CD4-positive, alpha-beta memory T cell (primary cell): Measurements from ENCODE around the gene SLC15A3. TPM values are rescaled to one million over a fixed set of nuclear protein-coding genes. Genes with fewer than 3 reads are reported as not detected.
"Not testable (repeated sequence)": the region's sequence is repeated elsewhere in the genome, so short reads cannot be mapped to it uniquely, and the experiment has no call there.

ENCODE experiments used
- CTCF ChIA-PET: fragments of 350-600 bp; sonication (Branson Sonifier 250); formaldehyde crosslinking; loops from one replicate; lab custom pipeline; 2021; ENCODE audit warnings: inconsistent platforms; ENCODE audit not compliant: partially characterized antibody; lab: Charles Lee
- POLR2A ChIA-PET: fragments of 350-600 bp; sonication (Branson Sonifier 250); formaldehyde crosslinking; loops from one replicate; lab custom pipeline; 2021; ENCODE audit not compliant: partially characterized antibody; lab: Charles Lee
- DNase-seq, 5 donors: peaks; one replicate each; pipeline versions ENCODE4 v3.0.0 to v3.0.0-alpha.2; 2020 to 2022; ENCODE audit warnings: mixed read lengths in 1 of 5
- H3K27ac ChIP-seq: one replicate; pipeline ENCODE4 v1.7.0; 2013; ENCODE audit warnings: low read depth, low read length
- H3K27me3 ChIP-seq: 2 replicates; pipeline ENCODE4 v1.7.0; 2013; ENCODE audit warnings: mild to moderate bottlenecking, low read length, moderate library complexity; ENCODE audit not compliant: insufficient read depth
- H3K36me3 ChIP-seq: 2 replicates; pipeline ENCODE4 v1.7.0; 2013; ENCODE audit warnings: mild to moderate bottlenecking, low read length, moderate library complexity; ENCODE audit not compliant: insufficient read depth
- H3K4me1 ChIP-seq: 2 replicates; pipeline ENCODE4 v1.7.0; 2013; ENCODE audit warnings: mild to moderate bottlenecking, low read length, moderate library complexity; ENCODE audit not compliant: insufficient read depth
- H3K4me3 ChIP-seq, 2 donors: one replicate each; pipeline ENCODE4 v1.7.0; 2013; ENCODE audit warnings: low read length in 2 of 2, mild to moderate bottlenecking in 1 of 2
- H3K9me3 ChIP-seq, 2 donors: one replicate each; pipeline ENCODE4 v1.7.0; 2013; ENCODE audit warnings: low read length in 2 of 2, control low read depth in 1 of 2; ENCODE audit not compliant: control insufficient read depth in 1 of 2
- H3K27ac Mint-ChIP-seq, 7 donors: one replicate each; pipeline ENCODE4 v1.8.0; 2020 to 2021; ENCODE audit warnings: mixed read lengths in 7 of 7, mild to moderate bottlenecking in 6 of 7, inconsistent platforms in 3 of 7, moderate library complexity in 3 of 7
- H3K27me3 Mint-ChIP-seq, 2 donors: one replicate each; pipeline ENCODE4 v1.8.0; 2020 to 2021; ENCODE audit warnings: mixed read lengths in 2 of 2
- H3K36me3 Mint-ChIP-seq, 2 donors: one replicate each; pipeline ENCODE4 v1.8.0; 2020 to 2021; ENCODE audit warnings: mixed read lengths in 2 of 2, inconsistent platforms in 1 of 2, mild to moderate bottlenecking in 1 of 2
- H3K4me1 Mint-ChIP-seq, 4 donors: one replicate each; pipeline ENCODE4 v1.8.0; 2020 to 2021; ENCODE audit warnings: mixed read lengths in 4 of 4, mild to moderate bottlenecking in 1 of 4
- H3K4me3 Mint-ChIP-seq, 8 donors: one replicate each; pipeline ENCODE4 v1.8.0; 2020 to 2021; ENCODE audit warnings: mixed read lengths in 8 of 8, mild to moderate bottlenecking in 7 of 8, moderate library complexity in 6 of 8, inconsistent platforms in 3 of 8
- H3K9me3 Mint-ChIP-seq, 8 donors: one replicate each; pipeline ENCODE4 v1.8.0; 2020 to 2021; ENCODE audit warnings: mixed read lengths in 8 of 8, mild to moderate bottlenecking in 5 of 8, inconsistent platforms in 3 of 8, moderate library complexity in 1 of 8
- intact Hi-C: fragments of 100-400 bp; cut with micrococcal nuclease; formaldehyde crosslinking; loops from one replicate; pipeline ENCODE4 v1.15.1; 2023
- polyA plus RNA-seq, 2 donors: library from polyadenylated mRNA; unstranded; fragments of 300-500 nt; fragmentation: Illumina TruSeq; gene quantifications; one replicate each; pipeline ENCODE4 v1.2.3, GENCODE V29; 2021
- total RNA-seq, 2 experiments: library from RNA; stranded (reverse); gene quantifications; one replicate each; pipeline ENCODE4 v1.2.3, GENCODE V29; 2021

Gene SLC15A3
- total and polyA plus RNA-seq, 4 experiments from 2014 or later, result 0.29 to 5.4 (median 4.6) TPM; not detected in 1

GRCh38 chr11:60978546-60979380 lies 26.8 kb upstream of the SLC15A3 start:
- no peaks in the 10 kb centered on the region for H3K27me3 Mint-ChIP-seq
- ChIA-PET POLR2A (interaction anchor here (1.1 to 7.9 kb wide), 16 partner anchors 11 to 151 kb away, joined by 3 to 133 read pairs (median 6); partner anchors contain the start of gene CD5), CTCF (interaction anchor here (0.8 to 2.2 kb wide), 9 partner anchors 9 to 150 kb away, joined by 3 to 10 read pairs (median 4); no protein-coding TSS in a partner anchor)
- peaks cover 55 to 98% (median 77%) of the 10 kb centered on the region in 4 donors for H3K4me1 Mint-ChIP-seq
- peaks cover 54 to 80% of the 10 kb centered on the region in 2 donors for H3K36me3 Mint-ChIP-seq
- intact Hi-C loops, result no loop called here
- peaks cover 91% of the 10 kb centered on the region for H3K4me1 ChIP-seq
- H3K27ac ChIP-seq, result peak overlapping the region; percentile 92
- peak overlapping the region; percentile 88 to 100 (median 97) for H3K27ac Mint-ChIP-seq
- no peaks in the 10 kb centered on the region for H3K9me3 Mint-ChIP-seq
- DNase-seq, result peak; percentile 49 to 82 (median 52)
- peak overlapping the region in 1 of 2 donors; percentile 28 for H3K4me3 ChIP-seq
- no peaks in the 10 kb centered on the region for H3K9me3 ChIP-seq
- peaks cover 19% of the 10 kb centered on the region for H3K36me3 ChIP-seq
- H3K4me3 Mint-ChIP-seq, result peak overlapping the region; percentile 81 to 98 (median 86)
- no peaks in the 10 kb centered on the region for H3K27me3 ChIP-seq

DNA sequence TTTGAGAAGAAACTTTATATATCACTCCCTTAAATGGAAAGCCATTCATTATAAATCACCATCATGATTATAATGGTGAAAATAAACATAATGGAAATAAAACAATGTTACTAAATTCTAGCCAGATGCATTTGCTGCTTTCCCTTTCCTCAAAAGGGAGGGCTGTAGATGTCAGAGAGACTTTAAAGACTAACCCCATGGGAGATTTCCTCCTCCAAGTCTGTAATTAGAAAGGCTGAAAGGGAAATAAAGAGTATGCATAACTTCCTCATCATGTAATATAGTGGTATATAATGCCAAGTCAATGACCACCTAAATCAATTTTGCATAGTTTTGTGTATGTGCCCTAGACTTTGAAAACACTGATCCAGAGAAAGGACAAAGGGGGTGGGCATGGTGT lies 25.9 kb upstream of the SLC15A3 start:
- DNase-seq, result no peak
- Histone ChIP-seq H3K9me3 (no peaks in the 10 kb centered on the region), H3K4me1 (peaks cover 81% of the 10 kb centered on the region), H3K27ac (peak overlapping the region; percentile 92), H3K36me3 (peaks cover 20% of the 10 kb centered on the region), H3K4me3 (no peak overlapping the region), H3K27me3 (no peaks in the 10 kb centered on the region)
- Mint-ChIP-seq H3K4me1 (peaks cover 48 to 95% (median 70%) of the 10 kb centered on the region in 4 donors), H3K27ac (peak overlapping the region; percentile 88 to 100 (median 97)), H3K27me3 (no peaks in the 10 kb centered on the region), H3K9me3 (no peaks in the 10 kb centered on the region), H3K36me3 (peaks cover 54 to 80% of the 10 kb centered on the region in 2 donors), H3K4me3 (peak overlapping the region; percentile 77 to 98 (median 86))
- ChIA-PET CTCF (interaction anchor here (1.1 to 1.9 kb wide), 4 partner anchors 14 to 65 kb away, joined by 3 to 10 read pairs (median 6); no protein-coding TSS in a partner anchor), POLR2A (interaction anchor here (1.1 to 7.9 kb wide), 12 partner anchors 43 to 151 kb away, joined by 3 to 133 read pairs (median 8); partner anchors contain the start of gene CD5)
- intact Hi-C loops, result no loop called here

DNA sequence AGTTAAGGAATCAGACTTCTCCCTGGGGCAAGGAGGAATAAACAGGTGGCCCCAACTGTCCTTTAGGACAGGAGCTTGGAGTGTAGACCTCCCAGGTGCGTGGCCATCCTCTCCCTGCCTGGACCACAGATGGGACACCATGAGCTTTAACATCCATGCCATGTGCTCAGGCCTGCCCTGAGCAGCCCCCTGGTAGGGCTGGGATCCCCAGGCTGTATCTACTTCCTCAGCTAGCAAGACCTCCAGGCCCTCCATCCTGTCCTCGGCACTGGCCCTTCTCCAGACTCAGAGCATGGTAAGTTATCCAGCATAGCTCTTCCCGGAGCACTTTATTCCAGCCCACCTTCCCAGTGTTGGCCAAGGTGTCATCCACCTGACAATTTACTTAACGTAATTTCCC lies 25.2 kb upstream of the SLC15A3 start:
- Histone ChIP-seq H3K4me3 (no peak overlapping the region), H3K27me3 (no peaks in the 10 kb centered on the region), H3K4me1 (peaks cover 75% of the 10 kb centered on the region), H3K9me3 (no peaks in the 10 kb centered on the region), H3K36me3 (peaks cover 20% of the 10 kb centered on the region), H3K27ac (peak overlapping the region; percentile 92)
- H3K27me3 Mint-ChIP-seq, result no peaks in the 10 kb centered on the region
- DNase-seq, result no peak
- ChIA-PET CTCF (interaction anchor here (0.8 to 1.7 kb wide), 8 partner anchors 14 to 135 kb away, joined by 3 to 10 read pairs (median 3); no protein-coding TSS in a partner anchor), POLR2A (interaction anchor here (0.8 to 7.9 kb wide), 16 partner anchors 39 to 153 kb away, joined by 3 to 133 read pairs (median 6); partner anchors contain the start of gene CD5)
- H3K4me3 Mint-ChIP-seq, result peak overlapping the region; percentile 77 to 98 (median 86)
- H3K9me3 Mint-ChIP-seq, result no peaks in the 10 kb centered on the region
- peaks cover 57 to 80% of the 10 kb centered on the region in 2 donors for H3K36me3 Mint-ChIP-seq
- peaks cover 42 to 89% (median 64%) of the 10 kb centered on the region in 4 donors for H3K4me1 Mint-ChIP-seq
- H3K27ac Mint-ChIP-seq, result peak overlapping the region; percentile 88 to 100 (median 97)
- intact Hi-C loops, result no loop called here

DNA sequence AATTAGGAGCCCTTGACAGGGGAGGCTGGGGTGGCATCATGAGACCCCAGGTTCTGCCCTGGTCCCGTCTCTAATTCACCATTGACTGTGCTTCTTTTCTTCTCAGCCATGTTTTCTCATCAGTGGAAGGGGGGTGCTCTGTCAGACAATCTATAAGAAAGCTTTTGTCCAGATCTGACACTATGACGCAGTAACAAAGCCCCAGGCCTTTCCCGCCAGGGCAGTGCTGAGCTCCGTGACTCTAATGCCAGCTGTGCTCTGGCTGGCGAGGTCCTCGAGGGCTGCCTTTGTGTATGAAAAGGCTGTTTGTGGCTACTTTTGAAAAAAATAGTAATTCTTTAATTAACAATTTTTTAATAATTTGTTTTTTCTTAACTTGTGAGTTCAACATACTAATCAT lies 22.8 kb upstream of the SLC15A3 start:
- Mint-ChIP-seq H3K4me1 (peaks cover 45 to 81% (median 59%) of the 10 kb centered on the region in 4 donors), H3K27ac (peak overlapping the region; percentile 88 to 98 (median 96)), H3K9me3 (peaks cover 0 to 2% (median 0%) of the 10 kb centered on the region in 8 donors), H3K36me3 (peaks cover 45 to 67% of the 10 kb centered on the region in 2 donors), H3K27me3 (no peaks in the 10 kb centered on the region), H3K4me3 (peak overlapping the region; percentile 93 to 98 (median 96))
- CTCF ChIA-PET, result interaction anchor here (1.5 kb wide), 1 partner anchor 117 kb away, joined by 3 read pairs; no protein-coding TSS in a partner anchor
- intact Hi-C loops, result no loop called here
- Histone ChIP-seq H3K27ac (peak overlapping the region; percentile 92), H3K36me3 (peaks cover 14% of the 10 kb centered on the region), H3K4me1 (peaks cover 67% of the 10 kb centered on the region), H3K27me3 (no peaks in the 10 kb centered on the region), H3K9me3 (no peaks in the 10 kb centered on the region), H3K4me3 (peak overlapping the region; percentile 92 to 99)
- POLR2A ChIA-PET, result interaction anchor here (0.8 to 3.4 kb wide), 6 partner anchors 63 to 154 kb away, joined by 3 to 11 read pairs (median 4); no protein-coding TSS in a partner anchor
- DNase-seq, result no peak

DNA sequence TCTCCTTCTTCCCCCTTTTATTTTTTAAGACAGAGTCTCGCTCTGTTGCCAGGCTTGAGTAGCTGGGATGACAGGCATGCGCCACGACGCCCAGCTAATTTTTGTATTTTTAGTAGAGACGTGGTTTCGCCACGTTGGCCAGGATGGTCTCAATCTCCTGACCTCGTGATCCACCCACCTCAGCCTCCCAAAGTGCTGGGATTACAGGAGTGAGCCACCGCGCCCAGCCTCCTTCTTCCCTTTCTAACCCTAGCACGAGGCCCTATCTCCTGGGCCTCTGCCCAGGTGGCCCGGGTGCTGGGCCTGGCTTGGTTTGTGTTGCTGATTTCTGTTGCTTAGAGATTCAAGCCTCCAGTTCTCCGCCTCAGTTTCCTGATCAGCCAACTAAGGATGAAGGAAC lies 22.3 kb upstream of the SLC15A3 start:
- peak overlapping the region; percentile 92 to 99 for H3K4me3 ChIP-seq
- ChIA-PET CTCF (interaction anchor here (1.5 kb wide), 1 partner anchor 117 kb away, joined by 3 read pairs; no protein-coding TSS in a partner anchor), POLR2A (interaction anchor here (1.0 to 1.5 kb wide), 3 partner anchors 32 to 80 kb away, joined by 3 to 4 read pairs (median 3); no protein-coding TSS in a partner anchor)
- H3K4me1 Mint-ChIP-seq, result peaks cover 43 to 77% (median 57%) of the 10 kb centered on the region in 4 donors
- H3K4me3 Mint-ChIP-seq, result peak overlapping the region; percentile 93 to 98 (median 96)
- peak overlapping the region; percentile 88 to 98 (median 96) for H3K27ac Mint-ChIP-seq
- DNase-seq, H3K27me3 ChIP-seq, intact Hi-C loops, H3K9me3 Mint-ChIP-seq, H3K27me3 Mint-ChIP-seq, H3K9me3 ChIP-seq: not testable (repeated sequence)
- peak overlapping the region; percentile 92 for H3K27ac ChIP-seq
- peaks cover 14% of the 10 kb centered on the region for H3K36me3 ChIP-seq
- peaks cover 63% of the 10 kb centered on the region for H3K4me1 ChIP-seq
- H3K36me3 Mint-ChIP-seq, result peaks cover 45 to 65% of the 10 kb centered on the region in 2 donors

DNA sequence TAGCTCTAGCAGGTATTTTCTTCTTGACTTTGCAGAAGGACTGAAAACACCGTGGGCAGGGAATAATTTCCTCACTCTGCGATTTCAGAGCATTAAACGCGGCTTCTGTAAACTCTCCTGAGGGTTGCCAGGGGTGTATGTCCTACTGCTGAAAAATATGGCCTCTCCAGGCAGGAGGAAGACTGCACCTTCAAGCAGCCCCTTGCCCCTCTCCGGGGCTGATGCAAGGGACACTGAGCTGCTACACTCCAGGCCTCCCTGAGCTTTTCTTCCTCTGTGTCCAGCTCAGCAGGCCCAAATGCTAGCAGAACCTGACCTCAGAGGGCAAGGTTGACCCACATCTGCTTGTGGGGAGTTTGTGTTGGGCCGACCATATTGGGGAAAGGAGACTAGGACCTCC lies 21.7 kb upstream of the SLC15A3 start:
- H3K4me3 ChIP-seq, result peak overlapping the region; percentile 92 to 99
- POLR2A ChIA-PET, result interaction anchor here (1.0 to 1.5 kb wide), 2 partner anchors 32 to 62 kb away, joined by 3 to 4 read pairs; no protein-coding TSS in a partner anchor
- Mint-ChIP-seq H3K4me3 (peak overlapping the region; percentile 93 to 98 (median 96)), H3K27me3 (no peaks in the 10 kb centered on the region), H3K27ac (peak overlapping the region; percentile 88 to 98 (median 96)), H3K4me1 (peaks cover 39 to 70% (median 51%) of the 10 kb centered on the region in 4 donors), H3K9me3 (peaks cover 0 to 3% (median 0%) of the 10 kb centered on the region in 8 donors), H3K36me3 (peaks cover 44 to 59% of the 10 kb centered on the region in 2 donors)
- H3K9me3 ChIP-seq, result no peaks in the 10 kb centered on the region
- H3K27ac ChIP-seq, result peak overlapping the region; percentile 92
- CTCF ChIA-PET, result no interaction called here
- peaks cover 56% of the 10 kb centered on the region for H3K4me1 ChIP-seq
- intact Hi-C loops, result no loop called here
- no peaks in the 10 kb centered on the region for H3K27me3 ChIP-seq
- H3K36me3 ChIP-seq, result peaks cover 14% of the 10 kb centered on the region
- no peak for DNase-seq
